Prostate gland (tissue), 2 donors: ENCODE data around the gene CANX. TPM values are rescaled to one million over a fixed set of nuclear protein-coding genes. Genes with fewer than 3 reads are reported as not detected.

Experiments used
- DNase-seq: peaks from one replicate; pipeline ENCODE4 v3.0.0-alpha.2; 2019; ENCODE audit warnings: low spot score
- H3K27ac ChIP-seq, 2 donors: fragments of 200-600 bp; sonication (generic); 2 replicates each; pipeline ENCODE4 v1.5.1; 2017 to 2019
- H3K27me3 ChIP-seq: fragments of 200-600 bp; sonication (generic); replicated peaks from 2 replicates; pipeline ENCODE4 v1.5.1; 2019; ENCODE audit not compliant: insufficient read depth
- H3K36me3 ChIP-seq, 2 donors: fragments of 200-600 bp; sonication (generic); 1 replicate in 1 of 2; 2 replicates in 1 of 2; pipeline versions ENCODE4 v1.5.1 to v1.8.1; 2017 to 2019
- H3K4me1 ChIP-seq: fragments of 200-600 bp; sonication (generic); replicated peaks from 2 replicates; pipeline ENCODE4 v1.5.1; 2019
- H3K4me3 ChIP-seq, 2 donors: fragments of 200-600 bp; sonication (generic); 2 replicates each; pipeline ENCODE4 v1.5.1; 2017 to 2019
- H3K9me3 ChIP-seq: fragments of 200-600 bp; sonication (generic); 2 replicates; pipeline ENCODE4 v1.5.1; 2017
- CTCF ChIP-seq, 4 experiments: fragments of 200-600 bp in 2 of 4; fragments of 450-650 bp in 2 of 4; sonication (generic) in 2 of 4; IDR thresholded peaks; 1 replicate in 3 of 4; 2 replicates in 1 of 4; pipeline ENCODE4 v1.5.1; 2016 to 2019; ENCODE audit warnings: antibody characterized with exemption in 4 of 4, mild to moderate bottlenecking in 2 of 4, moderate library complexity in 2 of 4
- POLR2A ChIP-seq: fragments of 450-650 bp; IDR thresholded peaks from one replicate; pipeline ENCODE4 v1.6.1; 2016; ENCODE audit warnings: antibody characterized with exemption, mild to moderate bottlenecking
- POLR2AphosphoS5 ChIP-seq: sonication (generic); formaldehyde crosslinking; IDR thresholded peaks from one replicate; pipeline ENCODE4 v1.6.1; 2017; ENCODE audit warnings: antibody characterized with exemption
- WGBS: methylation state at CpG from one replicate; pipeline ENCODE4 v1.1.5; 2018; 5-methylcytosine and 5-hydroxymethylcytosine counted together
- intact Hi-C: fragments of 100-400 bp; cut with DNase I; formaldehyde crosslinking; loops from one replicate; pipeline ENCODE4 v1.14.2; 2022
- total RNA-seq, 2 donors: library from RNA; depleted of rRNA; stranded (reverse); fragments of >200 nt; gene quantifications; one replicate each; pipeline ENCODE4 v1.1.0, GENCODE V29; 2016

The CANX gene
- total RNA-seq, 2 donors from 2014 or later, result 341 to 468 TPM

- Histone ChIP-seq H3K27ac (no peak overlapping the region), H3K36me3 (peaks cover 7 to 42% of the 10 kb centered on the region in 2 donors), H3K4me1 (no peaks in the 10 kb centered on the region), H3K27me3 (no peaks in the 10 kb centered on the region), H3K9me3 (no peaks in the 10 kb centered on the region), H3K4me3 (no peak overlapping the region)
- intact Hi-C loops, result no loop called here
- no peak for DNase-seq
- WGBS, result 90% methylated on average over 5 of the region's 5 CpGs
- TF ChIP-seq CTCF (IDR thresholded peaks at IDR 0.05) (no peak), POLR2A (no peak), POLR2AphosphoS5 (no peak)
These were observed 71.0 kb downstream of the CANX start for GRCh38 chr5:179769796-179770195.

GRCh38 chr5:179771311-179771895, 72.6 kb downstream of the CANX start:
- H3K27ac ChIP-seq, result no peak overlapping the region
- no peaks in the 10 kb centered on the region for H3K4me1 ChIP-seq
- no peak for DNase-seq
- TF ChIP-seq POLR2A, result no peak
- TF ChIP-seq CTCF (IDR thresholded peaks at IDR 0.05), result no peak
- no peak for TF ChIP-seq POLR2AphosphoS5
- 87% methylated on average over 4 of the region's 4 CpGs for WGBS
- no peaks in the 10 kb centered on the region for H3K9me3 ChIP-seq
- no peaks in the 10 kb centered on the region for H3K27me3 ChIP-seq
- no peak overlapping the region for H3K4me3 ChIP-seq
- H3K36me3 ChIP-seq, result peaks cover 7 to 38% of the 10 kb centered on the region in 2 donors
- intact Hi-C loops, result no loop called here

GRCh38 chr5:179772351-179772750, 73.6 kb downstream of the CANX start:
- Histone ChIP-seq H3K4me3 (no peak overlapping the region), H3K27ac (no peak overlapping the region)

GRCh38 chr5:179773686-179774040, 74.9 kb downstream of the CANX start:
- no peaks in the 10 kb centered on the region for H3K9me3 ChIP-seq
- no peaks in the 10 kb centered on the region for H3K27me3 ChIP-seq
- H3K36me3 ChIP-seq, result peaks cover 7 to 38% of the 10 kb centered on the region in 2 donors
- H3K27ac ChIP-seq, result no peak overlapping the region
- no peak for DNase-seq
- intact Hi-C loops, result no loop called here
- H3K4me1 ChIP-seq, result peaks cover 2% of the 10 kb centered on the region
- WGBS, result 90% methylated on average over 9 of the region's 9 CpGs
- H3K4me3 ChIP-seq, result no peak overlapping the region
- no peak for TF ChIP-seq POLR2A

More at GRCh38 chr5:179772351-179772750, 73.6 kb downstream of the CANX start:
- WGBS, result 90% methylated on average over 6 of the region's 6 CpGs
- Histone ChIP-seq H3K9me3 (no peaks in the 10 kb centered on the region), H3K36me3 (peaks cover 7 to 38% of the 10 kb centered on the region in 2 donors), H3K27me3 (no peaks in the 10 kb centered on the region), H3K4me1 (peaks cover under 1% of the 10 kb centered on the region)
- intact Hi-C loops, result no loop called here
- no peak for TF ChIP-seq CTCF (IDR thresholded peaks at IDR 0.05)
- no peak for TF ChIP-seq POLR2AphosphoS5
- no peak for TF ChIP-seq POLR2A
- no peak for DNase-seq

- Histone ChIP-seq H3K36me3 (peaks cover 6 to 30% of the 10 kb centered on the region in 2 donors), H3K4me1 (peaks cover 2% of the 10 kb centered on the region), H3K27ac (no peak overlapping the region), H3K27me3 (no peaks in the 10 kb centered on the region), H3K4me3 (no peak overlapping the region), H3K9me3 (no peaks in the 10 kb centered on the region)
- intact Hi-C loops, result no loop called here
- DNase-seq, result no peak
- TF ChIP-seq CTCF (IDR thresholded peaks at IDR 0.05), result no peak
- WGBS, result 94% methylated on average over 12 of the region's 12 CpGs
These were observed 75.7 kb downstream of the CANX start for GRCh38 chr5:179774442-179774841.
